ENCODE data around the gene PIGQ.

Gene PIGQ

GRCh38 chr16:603933-604332, 34.2 kb downstream of the PIGQ start:
- Histone ChIP-seq H3K4me1 (ENCODE audit: control insufficient read depth in 1 of 2, insufficient read depth in 2 of 2, low read length in 2 of 2) (no peaks in the 10 kb centered on the region), H2BK5ac (ENCODE audit: low read depth, low read length, poor library complexity) (no peak overlapping the region), H4K91ac (ENCODE audit: low read depth, low read length) (no peak overlapping the region), H3K14ac (ENCODE audit: low read length) (no peak overlapping the region), H3K79me1 (ENCODE audit: low read length) (no peaks in the 10 kb centered on the region), H2AK5ac (ENCODE audit: low read length) (no peak overlapping the region), H3K4ac (ENCODE audit: low read depth, low read length) (no peak overlapping the region), H3K79me2 (ENCODE audit: control insufficient read depth, insufficient read depth, low read length, poor library complexity) (no peaks in the 10 kb centered on the region), H3K9ac (ENCODE audit: low read length) (no peak overlapping the region), H3K4me3 (ENCODE audit: low read depth, low read length) (no peak overlapping the region), H4K12ac (ENCODE audit: low read depth, low read length) (no peak overlapping the region), H3K4me2 (ENCODE audit: low read length) (no peak overlapping the region), H2BK120ac (ENCODE audit: insufficient read depth, low read length, poor library complexity) (no peak overlapping the region), H2BK12ac (ENCODE audit: low read length) (no peak overlapping the region), H4K8ac (ENCODE audit: low read depth, low read length) (no peak overlapping the region), H2AFZ (ENCODE audit: insufficient read depth, low read length, poor library complexity) (no peak overlapping the region), H3K9me3 (ENCODE audit: insufficient read depth, low read depth, low read length) (peaks cover 14% of the 10 kb centered on the region), H3K36me3 (ENCODE audit: control insufficient read depth in 1 of 2, insufficient read depth in 2 of 2, low read length in 2 of 2) (peaks cover 6 to 9% of the 10 kb centered on the region in 2 experiments), H3K18ac (ENCODE audit: low read length) (no peak overlapping the region), H3K27me3 (ENCODE audit: insufficient read depth, low read length) (no peaks in the 10 kb centered on the region), H3K27ac (ENCODE audit: low read depth, low read length) (no peak overlapping the region), H3K23ac (ENCODE audit: low read length) (no peak overlapping the region)
- WGBS (ENCODE audit: extremely low coverage, insufficient coverage, insufficient read length) = no CpG with 5 or more reads among the region's 5 CpGs
- no peak for DNase-seq

GRCh38 chr16:606656-607307, 37.0 kb downstream of the PIGQ start:
- no peak overlapping the region for H3K4me3 ChIP-seq (ENCODE audit: low read depth, low read length)
- no peak overlapping the region for H3K4me2 ChIP-seq (ENCODE audit: low read length)
- peaks cover 6% of the 10 kb centered on the region for H3K9me3 ChIP-seq (ENCODE audit: insufficient read depth, low read depth, low read length)
- no peaks in the 10 kb centered on the region for H3K4me1 ChIP-seq (ENCODE audit: control insufficient read depth in 1 of 2, insufficient read depth in 2 of 2, low read length in 2 of 2)
- H2BK120ac ChIP-seq (ENCODE audit: insufficient read depth, low read length, poor library complexity) = no peak overlapping the region
- H3K23ac ChIP-seq (ENCODE audit: low read length) = no peak overlapping the region
- no peaks in the 10 kb centered on the region for H3K79me2 ChIP-seq (ENCODE audit: control insufficient read depth, insufficient read depth, low read length, poor library complexity)
- H3K27me3 ChIP-seq (ENCODE audit: insufficient read depth, low read length) = no peaks in the 10 kb centered on the region
- H3K79me1 ChIP-seq (ENCODE audit: low read length) = no peaks in the 10 kb centered on the region
- H3K9ac ChIP-seq (ENCODE audit: low read length) = no peak overlapping the region
- no peaks in the 10 kb centered on the region for H3K36me3 ChIP-seq (ENCODE audit: control insufficient read depth in 1 of 2, insufficient read depth in 2 of 2, low read length in 2 of 2)
- no peak overlapping the region for H2BK5ac ChIP-seq (ENCODE audit: low read depth, low read length, poor library complexity)
- H2BK12ac ChIP-seq (ENCODE audit: low read length) = no peak overlapping the region
- no peak for DNase-seq
- no peak overlapping the region for H2AK5ac ChIP-seq (ENCODE audit: low read length)
- no peak overlapping the region for H3K18ac ChIP-seq (ENCODE audit: low read length)
- no peak overlapping the region for H4K12ac ChIP-seq (ENCODE audit: low read depth, low read length)
- no peak overlapping the region for H3K27ac ChIP-seq (ENCODE audit: low read depth, low read length)
- H4K8ac ChIP-seq (ENCODE audit: low read depth, low read length) = no peak overlapping the region
- H4K91ac ChIP-seq (ENCODE audit: low read depth, low read length) = no peak overlapping the region
- WGBS (ENCODE audit: extremely low coverage, insufficient coverage, insufficient read length) = no CpG with 5 or more reads among the region's 22 CpGs
- H3K4ac ChIP-seq (ENCODE audit: low read depth, low read length) = no peak overlapping the region
- no peak overlapping the region for H3K14ac ChIP-seq (ENCODE audit: low read length)
- H2AFZ ChIP-seq (ENCODE audit: insufficient read depth, low read length, poor library complexity) = no peak overlapping the region

GRCh38 chr16:608019-608418, 38.3 kb downstream of the PIGQ start:
- no peak overlapping the region for H3K4me2 ChIP-seq (ENCODE audit: low read length)
- no peak overlapping the region for H4K8ac ChIP-seq (ENCODE audit: low read depth, low read length)
- H2BK12ac ChIP-seq (ENCODE audit: low read length) = no peak overlapping the region
- no peaks in the 10 kb centered on the region for H3K27me3 ChIP-seq (ENCODE audit: insufficient read depth, low read length)
- no peak overlapping the region for H2AFZ ChIP-seq (ENCODE audit: insufficient read depth, low read length, poor library complexity)
- H3K27ac ChIP-seq (ENCODE audit: low read depth, low read length) = no peak overlapping the region
- H2BK120ac ChIP-seq (ENCODE audit: insufficient read depth, low read length, poor library complexity) = no peak overlapping the region
- no peak overlapping the region for H3K9ac ChIP-seq (ENCODE audit: low read length)
- no peak overlapping the region for H2AK5ac ChIP-seq (ENCODE audit: low read length)
- H3K9me3 ChIP-seq (ENCODE audit: insufficient read depth, low read depth, low read length) = peaks cover 6% of the 10 kb centered on the region
- H3K4ac ChIP-seq (ENCODE audit: low read depth, low read length) = no peak overlapping the region
- no peaks in the 10 kb centered on the region for H3K79me2 ChIP-seq (ENCODE audit: control insufficient read depth, insufficient read depth, low read length, poor library complexity)
- no peak for DNase-seq
- H4K12ac ChIP-seq (ENCODE audit: low read depth, low read length) = no peak overlapping the region
- no peaks in the 10 kb centered on the region for H3K36me3 ChIP-seq (ENCODE audit: control insufficient read depth in 1 of 2, insufficient read depth in 2 of 2, low read length in 2 of 2)
- no peaks in the 10 kb centered on the region for H3K4me1 ChIP-seq (ENCODE audit: control insufficient read depth in 1 of 2, insufficient read depth in 2 of 2, low read length in 2 of 2)
- no peak overlapping the region for H3K23ac ChIP-seq (ENCODE audit: low read length)
- no peak overlapping the region for H3K4me3 ChIP-seq (ENCODE audit: low read depth, low read length)
- no peak overlapping the region for H3K14ac ChIP-seq (ENCODE audit: low read length)
- no peaks in the 10 kb centered on the region for H3K79me1 ChIP-seq (ENCODE audit: low read length)
- H2BK5ac ChIP-seq (ENCODE audit: low read depth, low read length, poor library complexity) = no peak overlapping the region
- H4K91ac ChIP-seq (ENCODE audit: low read depth, low read length) = no peak overlapping the region
- peak overlapping the region; percentile 48 for H3K18ac ChIP-seq (ENCODE audit: low read length)
- no CpG with 5 or more reads among the region's 10 CpGs for WGBS (ENCODE audit: extremely low coverage, insufficient coverage, insufficient read length)

- no CpG with 5 or more reads among the region's 13 CpGs for WGBS (ENCODE audit: extremely low coverage, insufficient coverage, insufficient read length)
- H2BK5ac ChIP-seq (ENCODE audit: low read depth, low read length, poor library complexity) = no peak overlapping the region
- no peaks in the 10 kb centered on the region for H3K79me1 ChIP-seq (ENCODE audit: low read length)
- no peak overlapping the region for H3K4me2 ChIP-seq (ENCODE audit: low read length)
- H3K18ac ChIP-seq (ENCODE audit: low read length) = no peak overlapping the region
- DNase-seq = no peak
- H3K4ac ChIP-seq (ENCODE audit: low read depth, low read length) = no peak overlapping the region
- no peak overlapping the region for H3K14ac ChIP-seq (ENCODE audit: low read length)
- H3K4me3 ChIP-seq (ENCODE audit: low read depth, low read length) = no peak overlapping the region
- H3K9ac ChIP-seq (ENCODE audit: low read length) = no peak overlapping the region
- H3K27ac ChIP-seq (ENCODE audit: low read depth, low read length) = no peak overlapping the region
- no peak overlapping the region for H3K23ac ChIP-seq (ENCODE audit: low read length)
- peaks cover 3 to 4% of the 10 kb centered on the region in 2 experiments for H3K36me3 ChIP-seq (ENCODE audit: control insufficient read depth in 1 of 2, insufficient read depth in 2 of 2, low read length in 2 of 2)
- H2AFZ ChIP-seq (ENCODE audit: insufficient read depth, low read length, poor library complexity) = no peak overlapping the region
- H3K4me1 ChIP-seq (ENCODE audit: control insufficient read depth in 1 of 2, insufficient read depth in 2 of 2, low read length in 2 of 2) = no peaks in the 10 kb centered on the region
- H2BK12ac ChIP-seq (ENCODE audit: low read length) = no peak overlapping the region
- H3K79me2 ChIP-seq (ENCODE audit: control insufficient read depth, insufficient read depth, low read length, poor library complexity) = no peaks in the 10 kb centered on the region
- peaks cover 11% of the 10 kb centered on the region for H3K9me3 ChIP-seq (ENCODE audit: insufficient read depth, low read depth, low read length)
- H3K27me3 ChIP-seq (ENCODE audit: insufficient read depth, low read length) = no peaks in the 10 kb centered on the region
- H4K12ac ChIP-seq (ENCODE audit: low read depth, low read length) = no peak overlapping the region
- H2BK120ac ChIP-seq (ENCODE audit: insufficient read depth, low read length, poor library complexity) = no peak overlapping the region
- H2AK5ac ChIP-seq (ENCODE audit: low read length) = no peak overlapping the region
- no peak overlapping the region for H4K8ac ChIP-seq (ENCODE audit: low read depth, low read length)
- H4K91ac ChIP-seq (ENCODE audit: low read depth, low read length) = no peak overlapping the region
Observed at GRCh38 chr16:609316-609715, 39.5 kb downstream of the PIGQ start.

Data from trophoblast cell (in vitro differentiated cells and primary cell).